Inflammatory macrophage treated with lipopolysaccharide for 1 hour (primary cell): ENCODE results near the gene GID4.
"Not testable (repeated sequence)": the region's sequence is repeated elsewhere in the genome, so short reads cannot be mapped to it uniquely, and the experiment has no call there.

Source experiments
- DNase-seq, 2 donors: peaks; one replicate each; pipeline ENCODE4 v3.0.0-alpha.2; 2020 to 2022

The GID4 gene

GRCh38 chr17:18038861-18039534, at the start of gene GID4, which contains the start of gene ATPAF2:
Gene GID4, plus strand, starts transcription at chr17:18039408. Its CDS starts 57 bp downstream, at chr17:18039465.
Gene ATPAF2, minus strand, starts transcription at chr17:18039168. Its CDS starts 155 bp downstream, at chr17:18039013.
- peak; percentile 98 to 99 for DNase-seq

- DNase-seq = no peak
Observed at GRCh38 chr17:17989618-17990017, 49.6 kb upstream of the GID4 start.

GRCh38 chr17:17990282-17990681, 48.9 kb upstream of the GID4 start:
- no peak for DNase-seq

- DNase-seq = no peak
Observed at GRCh38 chr17:17993366-17993765, 45.8 kb upstream of the GID4 start.

GRCh38 chr17:17993852-17994251, 45.4 kb upstream of the GID4 start:
- no peak for DNase-seq

GRCh38 chr17:17994271-17995069, 44.7 kb upstream of the GID4 start:
- DNase-seq = peak in 1 of 2 donors; percentile 35

GRCh38 chr17:17995887-17996286, 43.3 kb upstream of the GID4 start:
- not testable (repeated sequence) for DNase-seq

- no peak for DNase-seq
Observed at GRCh38 chr17:17998934-17999333, 40.3 kb upstream of the GID4 start.

- no peak for DNase-seq
Observed at GRCh38 chr17:17999364-18000029, 39.7 kb upstream of the GID4 start.

GRCh38 chr17:18000030-18000408, 39.2 kb upstream of the GID4 start:
- no peak for DNase-seq

GRCh38 chr17:18002171-18002570, 37.0 kb upstream of the GID4 start:
- DNase-seq = no peak

- no peak for DNase-seq
Observed at GRCh38 chr17:18004345-18004744, 34.9 kb upstream of the GID4 start.

- no peak for DNase-seq
Observed at GRCh38 chr17:18004884-18005305, 34.3 kb upstream of the GID4 start.

- no peak for DNase-seq
Observed at GRCh38 chr17:18005496-18005895, 33.7 kb upstream of the GID4 start.

GRCh38 chr17:18006495-18007239, 32.5 kb upstream of the GID4 start:
- DNase-seq = no peak

- peak in 1 of 2 donors; percentile 14 for DNase-seq
Observed at GRCh38 chr17:18008496-18009268, 30.5 kb upstream of the GID4 start.

GRCh38 chr17:18009609-18010420, 29.4 kb upstream of the GID4 start:
- DNase-seq = no peak

GRCh38 chr17:18011286-18011685, 27.9 kb upstream of the GID4 start:
- no peak for DNase-seq

- no peak for DNase-seq
Observed at GRCh38 chr17:18014006-18014405, 25.2 kb upstream of the GID4 start.

- DNase-seq = no peak
Observed at GRCh38 chr17:18015593-18015992, 23.6 kb upstream of the GID4 start.

- no peak for DNase-seq
Observed at GRCh38 chr17:18016426-18016825, 22.8 kb upstream of the GID4 start.
